Measurements from ENCODE around the gene LRP1. TPM values are rescaled to one million over a fixed set of nuclear protein-coding genes. Genes with fewer than 3 reads are reported as not detected.

The LRP1 gene
- total RNA-seq, 1 experiment from 2014 or later: 14.7 TPM

DNA sequence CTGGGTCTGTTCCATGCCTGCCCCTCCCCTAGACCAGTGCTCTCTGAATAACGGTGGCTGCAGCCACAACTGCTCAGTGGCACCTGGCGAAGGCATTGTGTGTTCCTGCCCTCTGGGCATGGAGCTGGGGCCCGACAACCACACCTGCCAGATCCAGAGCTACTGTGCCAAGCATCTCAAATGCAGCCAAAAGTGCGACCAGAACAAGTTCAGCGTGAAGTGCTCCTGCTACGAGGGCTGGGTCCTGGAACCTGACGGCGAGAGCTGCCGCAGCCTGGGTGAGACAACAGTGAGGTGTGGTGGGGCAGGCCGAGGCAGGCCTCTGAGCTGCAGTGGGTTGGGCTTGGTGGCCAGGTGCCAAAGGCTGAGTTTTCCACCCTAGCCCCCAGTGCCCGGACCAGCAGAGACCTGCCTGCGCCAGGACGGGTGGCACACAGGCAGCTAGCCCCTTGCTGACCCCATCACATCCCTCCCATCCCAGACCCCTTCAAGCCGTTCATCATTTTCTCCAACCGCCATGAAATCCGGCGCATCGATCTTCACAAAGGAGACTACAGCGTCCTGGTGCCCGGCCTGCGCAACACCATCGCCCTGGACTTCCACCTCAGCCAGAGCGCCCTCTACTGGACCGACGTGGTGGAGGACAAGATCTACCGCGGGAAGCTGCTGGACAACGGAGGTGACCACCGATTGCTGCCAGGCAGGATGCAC is 47.3 kb downstream of the LRP1 start:
- intact Hi-C loops (cut with micrococcal nuclease): loop anchor here (2.0 kb wide), 1 partner anchor 51 kb away; no protein-coding TSS in a partner anchor
- Histone ChIP-seq H3K9me2 (replicated peaks; ENCODE audit: low read length) (no peaks in the 10 kb centered on the region), H4K20me1 (ENCODE audit: low read length) (no peaks in the 10 kb centered on the region), H3K36me3 (ENCODE audit: low read depth, low read length) (no peaks in the 10 kb centered on the region; the same call in 1 of the 2 replicates), H3K4me2 (ENCODE audit: low read length) (no peak overlapping the region), H3K9me3 (ENCODE audit: low read length) (no peaks in the 10 kb centered on the region), H3K27ac (ENCODE audit: low read length) (no peak overlapping the region), H3K9ac (ENCODE audit: low read length) (no peak overlapping the region), H3F3A (ENCODE audit: low read length, unreplicated experiment) (no peaks in the 10 kb centered on the region), H2AFZ (ENCODE audit: low read length) (no peak overlapping the region), H3K4me3 (ENCODE audit: low read length) (no peak overlapping the region), H3K79me2 (ENCODE audit: low read length) (no peaks in the 10 kb centered on the region), H3K4me1 (ENCODE audit: insufficient read depth, low read length) (peaks cover 18% of the 10 kb centered on the region), H3K27me3 (ENCODE audit: low read length) (no peaks in the 10 kb centered on the region)
- ATAC-seq (peak; percentile 58), DNase-seq (peak; percentile 80)
- no TSS peak for BruUV-seq (replicated peaks)
- TF ChIP-seq EZH2 (IDR thresholded peaks at IDR 0.05; ENCODE audit: low read length, unreplicated experiment): no peak
- TF ChIP-seq, protein P1, sequence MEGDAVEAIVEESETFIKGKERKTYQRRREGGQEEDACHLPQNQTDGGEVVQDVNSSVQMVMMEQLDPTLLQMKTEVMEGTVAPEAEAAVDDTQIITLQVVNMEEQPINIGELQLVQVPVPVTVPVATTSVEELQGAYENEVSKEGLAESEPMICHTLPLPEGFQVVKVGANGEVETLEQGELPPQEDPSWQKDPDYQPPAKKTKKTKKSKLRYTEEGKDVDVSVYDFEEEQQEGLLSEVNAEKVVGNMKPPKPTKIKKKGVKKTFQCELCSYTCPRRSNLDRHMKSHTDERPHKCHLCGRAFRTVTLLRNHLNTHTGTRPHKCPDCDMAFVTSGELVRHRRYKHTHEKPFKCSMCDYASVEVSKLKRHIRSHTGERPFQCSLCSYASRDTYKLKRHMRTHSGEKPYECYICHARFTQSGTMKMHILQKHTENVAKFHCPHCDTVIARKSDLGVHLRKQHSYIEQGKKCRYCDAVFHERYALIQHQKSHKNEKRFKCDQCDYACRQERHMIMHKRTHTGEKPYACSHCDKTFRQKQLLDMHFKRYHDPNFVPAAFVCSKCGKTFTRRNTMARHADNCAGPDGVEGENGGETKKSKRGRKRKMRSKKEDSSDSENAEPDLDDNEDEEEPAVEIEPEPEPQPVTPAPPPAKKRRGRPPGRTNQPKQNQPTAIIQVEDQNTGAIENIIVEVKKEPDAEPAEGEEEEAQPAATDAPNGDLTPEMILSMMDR (conservative IDR thresholded peaks at IDR 0.05; ENCODE audit: low read depth, low read length): peak; percentile 91
- no peak for TF ChIP-seq EZH2phosphoT487 (IDR thresholded peaks at IDR 0.05; ENCODE audit: borderline replicate concordance, low read length)
- ChIA-PET CTCF (interaction anchor here (0.6 to 3.3 kb wide), 5 partner anchors 10 to 1494 kb away, joined by 4 to 17 read pairs (median 13); partner anchors contain the start of genes LRP1 and STAT6), POLR2A (ENCODE audit: unreplicated experiment) (no interaction called here)

DNA sequence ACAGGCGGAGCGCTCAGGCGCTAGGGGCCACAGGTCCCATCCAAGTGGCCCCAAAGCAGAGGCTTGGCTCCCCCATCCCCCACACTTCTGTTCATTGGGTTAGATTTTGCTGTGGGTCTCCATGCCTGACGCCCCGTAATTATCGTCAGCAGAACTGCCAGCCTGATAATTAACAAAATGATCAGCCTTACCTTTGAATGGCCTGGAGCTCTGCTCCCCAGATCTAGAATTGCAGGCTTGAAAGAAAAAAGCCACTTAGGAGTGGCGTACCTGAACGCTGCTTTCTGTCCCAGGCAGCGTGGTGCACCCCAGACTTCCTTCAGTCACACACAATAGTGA is 47.8 kb downstream of the LRP1 start:
- ATAC-seq: no peak
- intact Hi-C loops (cut with micrococcal nuclease): no loop called here

More for the DNA sequence above, 47.8 kb downstream of the LRP1 start:
- POLR2A ChIA-PET (ENCODE audit: unreplicated experiment): no interaction called here
- no peaks in the 10 kb centered on the region; the same call in 1 of the 2 replicates for H3K36me3 ChIP-seq (ENCODE audit: low read depth, low read length)
- H4K20me1 ChIP-seq (ENCODE audit: low read length): no peaks in the 10 kb centered on the region
- no peak overlapping the region for H3K9ac ChIP-seq (ENCODE audit: low read length)
- DNase-seq: no peak
- no peaks in the 10 kb centered on the region for H3K9me3 ChIP-seq (ENCODE audit: low read length)
- H3K4me3 ChIP-seq (ENCODE audit: low read length): no peak overlapping the region
- no peaks in the 10 kb centered on the region for H3K79me2 ChIP-seq (ENCODE audit: low read length)
- H3K4me1 ChIP-seq (ENCODE audit: insufficient read depth, low read length): peaks cover 18% of the 10 kb centered on the region
- H3K27ac ChIP-seq (ENCODE audit: low read length): no peak overlapping the region
- H2AFZ ChIP-seq (ENCODE audit: low read length): no peak overlapping the region
- no TSS peak for BruUV-seq (replicated peaks)
- no peaks in the 10 kb centered on the region for H3K27me3 ChIP-seq (ENCODE audit: low read length)
- no peak overlapping the region for H3K4me2 ChIP-seq (ENCODE audit: low read length)
- CTCF ChIA-PET: interaction anchor here (0.6 to 3.3 kb wide), 5 partner anchors 10 to 1495 kb away, joined by 4 to 17 read pairs (median 13); partner anchors contain the start of genes LRP1 and STAT6
- H3K9me2 ChIP-seq (replicated peaks; ENCODE audit: low read length): no peaks in the 10 kb centered on the region
- TF ChIP-seq EZH2 (IDR thresholded peaks at IDR 0.05; ENCODE audit: low read length, unreplicated experiment): no peak
- no peak for TF ChIP-seq EZH2phosphoT487 (IDR thresholded peaks at IDR 0.05; ENCODE audit: borderline replicate concordance, low read length)
- TF ChIP-seq, protein P1 (conservative IDR thresholded peaks at IDR 0.05; ENCODE audit: low read depth, low read length): peak; percentile 41
- no peaks in the 10 kb centered on the region for H3F3A ChIP-seq (ENCODE audit: low read length, unreplicated experiment)
